H9 (cell line): ENCODE results near the gene SPSB3. TPM values are rescaled to one million over a fixed set of nuclear protein-coding genes. Genes with fewer than 3 reads are reported as not detected.

ENCODE experiments used
- DNase-seq: peaks from one replicate; pipeline ENCODE4 v3.0.0-alpha.2; 2017
- H2AFZ ChIP-seq: one replicate; pipeline ENCODE4 v1.6.1; 2013; ENCODE audit warnings: mild to moderate bottlenecking, low read length, control low read depth, moderate library complexity
- H2AK5ac ChIP-seq: 2 replicates; pipeline ENCODE4 v1.6.1; 2013; ENCODE audit warnings: low read length, control low read depth, mixed read lengths; ENCODE audit not compliant: insufficient read length
- H2BK120ac ChIP-seq: one replicate; pipeline ENCODE4 v1.6.1; 2013; ENCODE audit warnings: low read depth, mild to moderate bottlenecking, low read length, control low read depth, inconsistent platforms; ENCODE audit not compliant: poor library complexity, severe bottlenecking
- H2BK12ac ChIP-seq: 2 replicates; pipeline ENCODE4 v1.6.1; 2013; ENCODE audit warnings: low read length, control low read depth, mixed read lengths, low read depth; ENCODE audit not compliant: insufficient read length
- H2BK15ac ChIP-seq: 2 replicates; pipeline ENCODE4 v1.6.1; 2013; ENCODE audit warnings: low read depth, low read length, control low read depth
- H2BK20ac ChIP-seq: one replicate; pipeline ENCODE4 v1.6.1; 2013; ENCODE audit warnings: low read depth, mild to moderate bottlenecking, low read length, control low read depth, inconsistent platforms; ENCODE audit not compliant: poor library complexity, severe bottlenecking
- H2BK5ac ChIP-seq: 2 replicates; pipeline ENCODE4 v1.6.1; 2013; ENCODE audit warnings: low read length, control low read depth, mixed read lengths; ENCODE audit not compliant: insufficient read length
- H3K14ac ChIP-seq: 2 replicates; pipeline ENCODE4 v1.6.1; 2013; ENCODE audit warnings: low read length, control low read depth; ENCODE audit not compliant: insufficient read depth
- H3K18ac ChIP-seq: 2 replicates; pipeline ENCODE4 v1.6.1; 2013; ENCODE audit warnings: low read depth, mild to moderate bottlenecking, mixed read lengths, low read length, control low read depth; ENCODE audit not compliant: insufficient read length
- H3K23ac ChIP-seq: 2 replicates; pipeline ENCODE4 v1.6.1; 2013; ENCODE audit warnings: low read length, control low read depth, mixed read lengths, low read depth; ENCODE audit not compliant: insufficient read length
- H3K23me2 ChIP-seq: 2 replicates; pipeline ENCODE4 v1.6.1; 2013; ENCODE audit warnings: low read depth, mild to moderate bottlenecking, mixed read lengths, low read length, control low read depth; ENCODE audit not compliant: insufficient read length, poor library complexity, severe bottlenecking
- H3K27ac ChIP-seq: 2 replicates; pipeline ENCODE4 v1.5.1; 2013; ENCODE audit warnings: low read length, control low read depth, mixed read lengths, low read depth; ENCODE audit not compliant: insufficient read length
- H3K27me3 ChIP-seq: 2 replicates; pipeline ENCODE4 v1.6.1; 2013; ENCODE audit warnings: low read length, control low read depth, inconsistent platforms; ENCODE audit not compliant: insufficient read depth
- H3K4ac ChIP-seq: 2 replicates; pipeline ENCODE4 v1.6.1; 2013; ENCODE audit warnings: low read depth, mild to moderate bottlenecking, control low read depth, inconsistent platforms, low read length, moderate library complexity
- H3K4me1 ChIP-seq: 2 replicates; pipeline ENCODE4 v1.6.1; 2013; ENCODE audit warnings: low read length, control low read depth, inconsistent platforms; ENCODE audit not compliant: insufficient read depth
- H3K4me2 ChIP-seq: 2 replicates; pipeline ENCODE4 v1.6.1; 2013; ENCODE audit warnings: low read length, control low read depth, mixed read lengths; ENCODE audit not compliant: insufficient read length, insufficient read depth
- H3K56ac ChIP-seq: 2 replicates; pipeline ENCODE4 v1.6.1; 2013; ENCODE audit warnings: low read depth, mild to moderate bottlenecking, mixed read lengths, low read length, control low read depth; ENCODE audit not compliant: insufficient read length
- H3K79me1 ChIP-seq: 2 replicates; pipeline ENCODE4 v1.6.1; 2013; ENCODE audit warnings: low read depth, mild to moderate bottlenecking, moderate library complexity, low read length, control low read depth, inconsistent platforms; ENCODE audit not compliant: insufficient read depth, poor library complexity, severe bottlenecking
- H3K79me2 ChIP-seq: 2 replicates; pipeline ENCODE4 v1.6.1; 2013; ENCODE audit warnings: low read length, control low read depth, inconsistent platforms; ENCODE audit not compliant: insufficient read depth
- H3K9ac ChIP-seq: 2 replicates; pipeline ENCODE4 v1.6.1; 2013; ENCODE audit warnings: low read length, control low read depth, mixed read lengths; ENCODE audit not compliant: insufficient read length; ENCODE audit errors: extremely low read depth
- H3K9me3 ChIP-seq: one replicate; pipeline ENCODE4 v1.6.1; 2013; ENCODE audit warnings: low read depth, low read length, inconsistent platforms; ENCODE audit not compliant: control insufficient read depth
- H3T11ph ChIP-seq: one replicate; pipeline ENCODE4 v1.6.1; 2013; ENCODE audit warnings: mild to moderate bottlenecking, low read length, control low read depth, inconsistent platforms
- H4K20me1 ChIP-seq: one replicate; pipeline ENCODE4 v1.6.1; 2013; ENCODE audit not compliant: control insufficient read depth, insufficient read length, insufficient read depth
- H4K5ac ChIP-seq: 2 replicates; pipeline ENCODE4 v1.6.1; 2013; ENCODE audit warnings: low read depth, mild to moderate bottlenecking, mixed read lengths, low read length, control low read depth; ENCODE audit not compliant: insufficient read length
- H4K8ac ChIP-seq: replicated peaks from 2 replicates; pipeline ENCODE4 v1.6.1; 2013; ENCODE audit warnings: low read length, control low read depth, mixed read lengths, low read depth; ENCODE audit not compliant: insufficient read length
- H4K91ac ChIP-seq: 2 replicates; pipeline ENCODE4 v1.6.1; 2013; ENCODE audit warnings: low read depth, mild to moderate bottlenecking, moderate library complexity, mixed read lengths, low read length, control low read depth; ENCODE audit not compliant: insufficient read length
- H3K27ac Mint-ChIP-seq, 3 experiments: 2 replicates in 2 of 3; 3 replicates in 1 of 3; pipeline ENCODE4 v1.8.0; 2020 to 2021; ENCODE audit warnings: mixed read lengths in 3 of 3, mild to moderate bottlenecking in 1 of 3, moderate library complexity in 1 of 3
- H3K27me3 Mint-ChIP-seq: 2 replicates; pipeline ENCODE4 v1.8.0; 2021; ENCODE audit warnings: low read depth, mild to moderate bottlenecking, moderate library complexity, mixed read lengths
- H3K36me3 Mint-ChIP-seq, 3 experiments: 2 replicates in 2 of 3; 3 replicates in 1 of 3; pipeline ENCODE4 v1.8.0; 2020 to 2021; ENCODE audit warnings: low read depth in 3 of 3, mixed read lengths in 3 of 3; ENCODE audit not compliant: insufficient read depth in 1 of 3
- H3K4me1 Mint-ChIP-seq, 2 experiments: 2 replicates each; pipeline ENCODE4 v1.8.0; 2020; ENCODE audit warnings: mixed read lengths in 2 of 2
- H3K4me3 Mint-ChIP-seq, 2 experiments: 2 replicates in 1 of 2; 3 replicates in 1 of 2; pipeline ENCODE4 v1.8.0; 2020 to 2021; ENCODE audit warnings: mild to moderate bottlenecking in 2 of 2, mixed read lengths in 2 of 2, moderate library complexity in 1 of 2
- H3K9me3 Mint-ChIP-seq, 2 experiments: 2 replicates in 1 of 2; 3 replicates in 1 of 2; pipeline ENCODE4 v1.8.0; 2020; ENCODE audit warnings: mild to moderate bottlenecking in 2 of 2, mixed read lengths in 2 of 2, moderate library complexity in 1 of 2
- CTCF ChIP-seq: fragments of 200-600 bp; sonication (generic); conservative IDR thresholded peaks from 3 replicates; pipeline ENCODE4 v1.8.0; 2021; ENCODE audit warnings: antibody characterized with exemption, mild to moderate bottlenecking
- WGBS: extraction: QIAGEN DNeasy Blood & Tissue Kit; methylation state at CpG from one replicate; pipeline ENCODE4 v1.1.7; 2013; ENCODE audit warnings: missing lambda C conversion rate, low lambda C conversion rate, mixed read lengths; ENCODE audit not compliant: insufficient read length; ENCODE audit errors: extremely low coverage; 5-methylcytosine and 5-hydroxymethylcytosine counted together
- total RNA-seq: library from RNA; stranded (reverse); gene quantifications from 2 replicates; pipeline ENCODE4 v1.2.1, GENCODE V29; 2021

Gene SPSB3
- total RNA-seq, 1 experiment from 2014 or later = 19.9 TPM

- Mint-ChIP-seq H3K27ac (peak overlapping the region in 1 of 3 experiments; percentile 81; a peak in 1 of 7 replicates), H3K36me3 (peaks cover 11 to 38% (median 37%) of the 10 kb centered on the region in 3 experiments; a peak in 6 of 7 replicates), H3K27me3 (no peaks in the 10 kb centered on the region; the same call in 1 of the 2 replicates), H3K4me3 (peak overlapping the region; percentile 91 to 98), H3K9me3 (no peaks in the 10 kb centered on the region), H3K4me1 (peaks cover 3 to 18% of the 10 kb centered on the region in 2 experiments)
- Histone ChIP-seq H3K18ac (no peak overlapping the region), H3K9me3 (no peaks in the 10 kb centered on the region), H2BK15ac (no peak overlapping the region), H3K27ac (no peak overlapping the region), H4K8ac (no peak overlapping the region), H3K4ac (no peak overlapping the region), H2BK120ac (no peak overlapping the region), H2AK5ac (no peak overlapping the region), H3K23ac (no peak overlapping the region), H2BK20ac (no peak overlapping the region), H2BK5ac (no peak overlapping the region), H3K14ac (no peak overlapping the region), H3K79me2 (no peaks in the 10 kb centered on the region; the same call in 1 of the 2 replicates), H2BK12ac (no peak overlapping the region), H4K5ac (no peak overlapping the region), H2AFZ (no peak overlapping the region), H4K20me1 (no peaks in the 10 kb centered on the region), H3K4me1 (no peaks in the 10 kb centered on the region), H3K4me2 (peak overlapping the region; percentile 47), H3K79me1 (peaks cover 5% of the 10 kb centered on the region), H3T11ph (no peak overlapping the region), H3K56ac (no peak overlapping the region), H4K91ac (no peak overlapping the region), H3K27me3 (no peaks in the 10 kb centered on the region), H3K9ac (no peak overlapping the region), H3K23me2 (peaks cover 9% of the 10 kb centered on the region)
- WGBS = no CpG with 5 or more reads among the region's 27 CpGs
- DNase-seq = no peak
- no peak for TF ChIP-seq CTCF
These were observed 12.7 kb downstream of the SPSB3 start for GRCh38 chr16:1769402-1770300.
